H1 (cell line): ENCODE measurements around the gene FARS2. TPM values are rescaled to one million over a fixed set of nuclear protein-coding genes. Genes with fewer than 3 reads are reported as not detected.

ENCODE experiments used
- ASH2L ChIP-seq: fragments of 200-600, 300-600 bp; sonication (generic); IDR thresholded peaks from one replicate; pipeline ENCODE4 v1.7.1; 2017; ENCODE audit warnings: low read length
- CTBP2 ChIP-seq: IDR thresholded peaks from 2 replicates; pipeline ENCODE4 v1.7.0; 2011; ENCODE audit warnings: borderline replicate concordance, mild to moderate bottlenecking, moderate library complexity, mixed read lengths, low read length; ENCODE audit not compliant: insufficient read depth, insufficient read length
- JUN ChIP-seq: IDR thresholded peaks from 2 replicates; pipeline ENCODE4 v1.6.1; 2011; ENCODE audit warnings: low read depth, mild to moderate bottlenecking, improper control_type of control experiment, low read length
- MAFK ChIP-seq: IDR thresholded peaks from 2 replicates; pipeline ENCODE4 v1.6.1; 2012; ENCODE audit warnings: low read depth, mild to moderate bottlenecking, improper control_type of control experiment, low read length
- TBP ChIP-seq: IDR thresholded peaks from 2 replicates; pipeline ENCODE4 v1.6.1; 2011; ENCODE audit warnings: low read depth, low read length, improper control_type of control experiment
- polyA plus RNA-seq, 7 experiments: library from polyadenylated mRNA; depleted of rRNA in 3 of 7; stranded (reverse) in 5 of 7; unstranded in 2 of 7; fragments of >200 nt in 5 of 7; fragments of 200-250 nt in 2 of 7; gene quantifications; 1 replicate in 5 of 7; 2 replicates in 1 of 7; 4 replicates in 1 of 7; pipeline versions ENCODE4 v1.2.1 to v1.2.3, GENCODE V29; 2011 to 2013; ENCODE audit warnings: missing spikeins in 2 of 7, mixed read lengths in 2 of 7
- total RNA-seq: library from RNA; stranded (reverse); fragmentation: NEBNext Ultra II Directional; extraction: Animal tissue kit (Norgen Biotek cat#: 25700); gene quantifications from 2 replicates; pipeline ENCODE4 v1.2.1, GENCODE V29; 2021
- TF ChIP-seq, protein P1 (sequence below): fragments of 300-600 bp; sonication (generic); IDR thresholded peaks from 2 replicates; pipeline ENCODE4 v1.7.1; 2012; ENCODE audit warnings: low read length, moderate library complexity, mild to moderate bottlenecking, inconsistent platforms; ENCODE audit not compliant: insufficient replicate concordance

The FARS2 gene
- total and polyA plus RNA-seq, 2 of the 8 experiments (the other 6 are each of a cell fraction or from before 2014, with no cell fraction given): 11.7 to 14.4 TPM

DNA sequence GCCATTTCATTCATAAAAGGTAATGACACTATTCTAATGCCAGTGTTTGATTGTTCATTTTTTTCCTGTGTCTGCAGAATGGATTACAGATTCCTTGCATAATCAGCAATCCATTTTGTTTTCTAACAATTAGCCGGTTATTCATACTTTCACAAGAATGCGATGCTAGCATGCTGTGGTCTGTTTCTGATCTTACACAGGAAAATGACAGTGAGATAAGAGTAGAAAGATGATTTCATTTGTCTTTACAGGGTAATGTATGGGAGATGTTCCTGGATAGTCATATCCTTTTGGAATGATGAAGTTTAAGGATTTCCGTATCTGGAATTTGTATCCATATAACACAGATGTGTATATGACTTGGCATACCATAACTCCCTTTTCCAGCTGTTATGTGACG, 207.3 kb downstream of the FARS2 start (continued):
- TF ChIP-seq, protein P1, sequence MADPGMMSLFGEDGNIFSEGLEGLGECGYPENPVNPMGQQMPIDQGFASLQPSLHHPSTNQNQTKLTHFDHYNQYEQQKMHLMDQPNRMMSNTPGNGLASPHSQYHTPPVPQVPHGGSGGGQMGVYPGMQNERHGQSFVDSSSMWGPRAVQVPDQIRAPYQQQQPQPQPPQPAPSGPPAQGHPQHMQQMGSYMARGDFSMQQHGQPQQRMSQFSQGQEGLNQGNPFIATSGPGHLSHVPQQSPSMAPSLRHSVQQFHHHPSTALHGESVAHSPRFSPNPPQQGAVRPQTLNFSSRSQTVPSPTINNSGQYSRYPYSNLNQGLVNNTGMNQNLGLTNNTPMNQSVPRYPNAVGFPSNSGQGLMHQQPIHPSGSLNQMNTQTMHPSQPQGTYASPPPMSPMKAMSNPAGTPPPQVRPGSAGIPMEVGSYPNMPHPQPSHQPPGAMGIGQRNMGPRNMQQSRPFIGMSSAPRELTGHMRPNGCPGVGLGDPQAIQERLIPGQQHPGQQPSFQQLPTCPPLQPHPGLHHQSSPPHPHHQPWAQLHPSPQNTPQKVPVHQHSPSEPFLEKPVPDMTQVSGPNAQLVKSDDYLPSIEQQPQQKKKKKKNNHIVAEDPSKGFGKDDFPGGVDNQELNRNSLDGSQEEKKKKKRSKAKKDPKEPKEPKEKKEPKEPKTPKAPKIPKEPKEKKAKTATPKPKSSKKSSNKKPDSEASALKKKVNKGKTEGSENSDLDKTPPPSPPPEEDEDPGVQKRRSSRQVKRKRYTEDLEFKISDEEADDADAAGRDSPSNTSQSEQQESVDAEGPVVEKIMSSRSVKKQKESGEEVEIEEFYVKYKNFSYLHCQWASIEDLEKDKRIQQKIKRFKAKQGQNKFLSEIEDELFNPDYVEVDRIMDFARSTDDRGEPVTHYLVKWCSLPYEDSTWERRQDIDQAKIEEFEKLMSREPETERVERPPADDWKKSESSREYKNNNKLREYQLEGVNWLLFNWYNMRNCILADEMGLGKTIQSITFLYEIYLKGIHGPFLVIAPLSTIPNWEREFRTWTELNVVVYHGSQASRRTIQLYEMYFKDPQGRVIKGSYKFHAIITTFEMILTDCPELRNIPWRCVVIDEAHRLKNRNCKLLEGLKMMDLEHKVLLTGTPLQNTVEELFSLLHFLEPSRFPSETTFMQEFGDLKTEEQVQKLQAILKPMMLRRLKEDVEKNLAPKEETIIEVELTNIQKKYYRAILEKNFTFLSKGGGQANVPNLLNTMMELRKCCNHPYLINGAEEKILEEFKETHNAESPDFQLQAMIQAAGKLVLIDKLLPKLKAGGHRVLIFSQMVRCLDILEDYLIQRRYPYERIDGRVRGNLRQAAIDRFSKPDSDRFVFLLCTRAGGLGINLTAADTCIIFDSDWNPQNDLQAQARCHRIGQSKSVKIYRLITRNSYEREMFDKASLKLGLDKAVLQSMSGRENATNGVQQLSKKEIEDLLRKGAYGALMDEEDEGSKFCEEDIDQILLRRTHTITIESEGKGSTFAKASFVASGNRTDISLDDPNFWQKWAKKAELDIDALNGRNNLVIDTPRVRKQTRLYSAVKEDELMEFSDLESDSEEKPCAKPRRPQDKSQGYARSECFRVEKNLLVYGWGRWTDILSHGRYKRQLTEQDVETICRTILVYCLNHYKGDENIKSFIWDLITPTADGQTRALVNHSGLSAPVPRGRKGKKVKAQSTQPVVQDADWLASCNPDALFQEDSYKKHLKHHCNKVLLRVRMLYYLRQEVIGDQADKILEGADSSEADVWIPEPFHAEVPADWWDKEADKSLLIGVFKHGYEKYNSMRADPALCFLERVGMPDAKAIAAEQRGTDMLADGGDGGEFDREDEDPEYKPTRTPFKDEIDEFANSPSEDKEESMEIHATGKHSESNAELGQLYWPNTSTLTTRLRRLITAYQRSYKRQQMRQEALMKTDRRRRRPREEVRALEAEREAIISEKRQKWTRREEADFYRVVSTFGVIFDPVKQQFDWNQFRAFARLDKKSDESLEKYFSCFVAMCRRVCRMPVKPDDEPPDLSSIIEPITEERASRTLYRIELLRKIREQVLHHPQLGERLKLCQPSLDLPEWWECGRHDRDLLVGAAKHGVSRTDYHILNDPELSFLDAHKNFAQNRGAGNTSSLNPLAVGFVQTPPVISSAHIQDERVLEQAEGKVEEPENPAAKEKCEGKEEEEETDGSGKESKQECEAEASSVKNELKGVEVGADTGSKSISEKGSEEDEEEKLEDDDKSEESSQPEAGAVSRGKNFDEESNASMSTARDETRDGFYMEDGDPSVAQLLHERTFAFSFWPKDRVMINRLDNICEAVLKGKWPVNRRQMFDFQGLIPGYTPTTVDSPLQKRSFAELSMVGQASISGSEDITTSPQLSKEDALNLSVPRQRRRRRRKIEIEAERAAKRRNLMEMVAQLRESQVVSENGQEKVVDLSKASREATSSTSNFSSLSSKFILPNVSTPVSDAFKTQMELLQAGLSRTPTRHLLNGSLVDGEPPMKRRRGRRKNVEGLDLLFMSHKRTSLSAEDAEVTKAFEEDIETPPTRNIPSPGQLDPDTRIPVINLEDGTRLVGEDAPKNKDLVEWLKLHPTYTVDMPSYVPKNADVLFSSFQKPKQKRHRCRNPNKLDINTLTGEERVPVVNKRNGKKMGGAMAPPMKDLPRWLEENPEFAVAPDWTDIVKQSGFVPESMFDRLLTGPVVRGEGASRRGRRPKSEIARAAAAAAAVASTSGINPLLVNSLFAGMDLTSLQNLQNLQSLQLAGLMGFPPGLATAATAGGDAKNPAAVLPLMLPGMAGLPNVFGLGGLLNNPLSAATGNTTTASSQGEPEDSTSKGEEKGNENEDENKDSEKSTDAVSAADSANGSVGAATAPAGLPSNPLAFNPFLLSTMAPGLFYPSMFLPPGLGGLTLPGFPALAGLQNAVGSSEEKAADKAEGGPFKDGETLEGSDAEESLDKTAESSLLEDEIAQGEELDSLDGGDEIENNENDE: no peak
- TF ChIP-seq CTBP2 (no peak), MAFK (no peak), JUN (no peak), ASH2L (no peak), TBP (no peak)
